Ascending aorta (tissue), 2 donors: ENCODE data around the gene NPFF. TPM values are rescaled to one million over a fixed set of nuclear protein-coding genes. Genes with fewer than 3 reads are reported as not detected.
"Not testable (repeated sequence)": the region's sequence is repeated elsewhere in the genome, so short reads cannot be mapped to it uniquely, and the experiment has no call there.

Experiments
- DNase-seq, 2 donors: peaks; one replicate each; pipeline ENCODE4 v3.0.0-alpha.2; 2019; ENCODE audit warnings: low spot score in 2 of 2
- H3K27ac ChIP-seq, 2 donors: fragments of 200-600 bp; sonication (generic); one replicate each; pipeline ENCODE4 v1.5.1; 2016 to 2017; ENCODE audit warnings: mild to moderate bottlenecking in 1 of 2
- H3K27me3 ChIP-seq: fragments of 200-600 bp; sonication (generic); one replicate; pipeline ENCODE4 v1.5.1; 2017
- H3K36me3 ChIP-seq, 2 donors: fragments of 200-600 bp; sonication (generic); one replicate each; pipeline ENCODE4 v1.5.1; 2016
- H3K4me1 ChIP-seq, 2 donors: fragments of 200-600 bp; sonication (generic); one replicate each; pipeline ENCODE4 v1.5.1; 2016 to 2017; ENCODE audit warnings: mild to moderate bottlenecking in 1 of 2
- H3K4me3 ChIP-seq, 2 donors: fragments of 200-600 bp; sonication (generic); one replicate each; pipeline ENCODE4 v1.5.1; 2016 to 2017; ENCODE audit warnings: mild to moderate bottlenecking in 1 of 2
- H3K9me3 ChIP-seq, 2 donors: fragments of 200-600 bp; sonication (generic); one replicate each; pipeline ENCODE4 v1.5.1; 2016
- intact Hi-C: fragments of 100-400 bp; cut with DNase I; formaldehyde crosslinking; loops from one replicate; pipeline ENCODE4 v1.15.1; 2023
- total RNA-seq: library from RNA; depleted of rRNA; stranded (reverse); fragments of >200 nt; gene quantifications from one replicate; pipeline ENCODE4 v1.1.0, GENCODE V29; 2016
- TF ChIP-seq, protein P1 (sequence below), 3 experiments: fragments of 200-600 bp in 2 of 3; fragments of 450-650 bp in 1 of 3; sonication (generic) in 2 of 3; IDR thresholded peaks; one replicate each; pipeline ENCODE4 v1.5.1; 2016 to 2019; ENCODE audit warnings: antibody characterized with exemption in 3 of 3, mild to moderate bottlenecking in 1 of 3, moderate library complexity in 1 of 3

Gene NPFF
- total RNA-seq, 1 donor from 2014 or later, result 2.8 TPM

DNA sequence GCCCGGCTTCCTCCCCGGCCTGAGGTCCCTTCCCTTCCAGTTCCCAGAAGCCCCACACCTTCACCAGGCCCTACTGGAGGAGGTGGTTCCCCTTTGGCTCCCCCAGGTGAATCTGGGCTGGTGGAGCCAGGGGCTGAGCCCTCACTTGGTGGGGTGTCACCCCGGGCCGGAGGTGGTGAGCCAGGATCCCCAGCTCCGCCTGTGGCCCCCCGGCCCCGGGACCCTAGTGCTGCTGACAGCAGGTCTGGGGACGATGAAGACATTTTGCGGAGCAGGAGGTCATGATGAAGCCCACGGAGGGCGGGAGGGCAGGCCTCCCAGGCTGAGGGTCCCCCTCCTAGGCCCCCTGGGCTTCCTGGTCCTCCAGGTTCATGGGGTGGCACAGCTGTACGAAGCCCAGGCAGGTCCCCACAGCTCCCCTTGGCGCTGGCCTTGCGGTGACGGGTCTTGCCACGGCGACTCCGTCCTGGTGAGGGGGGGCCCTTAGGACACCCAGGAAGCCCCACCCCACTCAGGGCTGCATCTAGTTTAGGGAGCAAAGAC, 24.6 kb downstream of the NPFF start:
- H3K27me3 ChIP-seq, result no peaks in the 10 kb centered on the region
- H3K27ac ChIP-seq, result peak overlapping the region in 1 of 2 donors; percentile 10
- TF ChIP-seq, protein P1, sequence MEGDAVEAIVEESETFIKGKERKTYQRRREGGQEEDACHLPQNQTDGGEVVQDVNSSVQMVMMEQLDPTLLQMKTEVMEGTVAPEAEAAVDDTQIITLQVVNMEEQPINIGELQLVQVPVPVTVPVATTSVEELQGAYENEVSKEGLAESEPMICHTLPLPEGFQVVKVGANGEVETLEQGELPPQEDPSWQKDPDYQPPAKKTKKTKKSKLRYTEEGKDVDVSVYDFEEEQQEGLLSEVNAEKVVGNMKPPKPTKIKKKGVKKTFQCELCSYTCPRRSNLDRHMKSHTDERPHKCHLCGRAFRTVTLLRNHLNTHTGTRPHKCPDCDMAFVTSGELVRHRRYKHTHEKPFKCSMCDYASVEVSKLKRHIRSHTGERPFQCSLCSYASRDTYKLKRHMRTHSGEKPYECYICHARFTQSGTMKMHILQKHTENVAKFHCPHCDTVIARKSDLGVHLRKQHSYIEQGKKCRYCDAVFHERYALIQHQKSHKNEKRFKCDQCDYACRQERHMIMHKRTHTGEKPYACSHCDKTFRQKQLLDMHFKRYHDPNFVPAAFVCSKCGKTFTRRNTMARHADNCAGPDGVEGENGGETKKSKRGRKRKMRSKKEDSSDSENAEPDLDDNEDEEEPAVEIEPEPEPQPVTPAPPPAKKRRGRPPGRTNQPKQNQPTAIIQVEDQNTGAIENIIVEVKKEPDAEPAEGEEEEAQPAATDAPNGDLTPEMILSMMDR (IDR thresholded peaks at IDR 0.05), result no peak
- DNase-seq, result peak in 1 of 2 donors; percentile 58
- intact Hi-C loops, result no loop called here
- no peak overlapping the region for H3K4me3 ChIP-seq
- H3K36me3 ChIP-seq, result peaks cover 85 to 92% of the 10 kb centered on the region in 2 donors
- H3K4me1 ChIP-seq, result no peaks in the 10 kb centered on the region
- H3K9me3 ChIP-seq, result no peaks in the 10 kb centered on the region

DNA sequence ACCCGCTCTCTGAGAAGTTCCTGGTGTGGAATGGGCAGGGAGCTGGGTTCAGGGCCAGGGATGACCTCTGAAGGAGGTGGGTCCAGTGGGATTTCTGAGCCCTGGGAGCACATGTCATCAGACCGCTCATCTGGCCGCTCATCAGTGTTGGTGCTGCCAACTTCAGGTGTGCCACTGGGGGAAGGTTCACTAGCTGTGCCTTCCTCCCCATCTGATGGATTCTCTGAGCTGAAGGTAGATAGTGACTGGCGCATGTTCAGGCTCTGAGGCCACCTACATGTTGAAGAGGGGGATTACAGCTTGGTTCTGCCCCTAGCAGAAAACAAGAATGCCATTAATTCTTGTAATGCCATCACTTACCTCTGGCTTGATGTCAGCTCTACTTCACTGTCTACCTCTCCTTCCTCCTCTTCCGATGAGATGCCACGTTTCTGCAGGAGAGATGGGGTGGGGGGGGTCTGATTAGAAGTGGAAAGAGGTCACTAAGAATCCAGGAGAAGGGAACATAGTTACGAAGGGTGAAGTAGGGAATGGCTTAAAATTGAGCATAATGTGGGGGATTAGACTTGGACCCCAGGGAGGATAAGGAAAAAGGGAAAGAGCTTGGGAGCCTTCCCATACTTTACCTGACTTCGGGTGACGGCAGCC, 25.2 kb downstream of the NPFF start:
- Histone ChIP-seq H3K4me1 (no peaks in the 10 kb centered on the region), H3K36me3 (peaks cover 85 to 91% of the 10 kb centered on the region in 2 donors), H3K27ac (peak overlapping the region; percentile 3 to 10), H3K27me3 (no peaks in the 10 kb centered on the region), H3K4me3 (no peak overlapping the region), H3K9me3 (no peaks in the 10 kb centered on the region)
- intact Hi-C loops, result no loop called here
- peak in 1 of 2 donors; percentile 19 for DNase-seq
- TF ChIP-seq, protein P1 (IDR thresholded peaks at IDR 0.05), result no peak

DNA sequence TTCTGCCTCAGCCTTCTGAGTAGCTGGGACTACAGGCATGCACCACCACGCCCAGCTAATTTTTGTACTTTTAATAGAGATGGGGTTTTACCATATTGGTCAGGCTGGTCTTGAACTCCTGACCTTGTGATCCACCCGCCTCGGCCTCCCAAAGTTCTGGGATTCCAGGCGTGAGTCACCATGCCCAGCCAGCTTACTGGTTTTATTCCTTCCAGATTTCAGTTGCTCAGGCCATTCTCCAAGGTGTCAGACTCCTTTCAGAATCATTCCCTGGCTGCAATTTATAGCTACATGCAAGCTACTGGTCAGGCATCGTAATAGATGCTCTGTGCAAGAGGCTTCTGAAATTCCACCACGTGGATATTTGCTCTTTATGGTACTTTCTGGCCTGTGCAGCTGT, 25.8 kb downstream of the NPFF start:
- peaks cover 83 to 91% of the 10 kb centered on the region in 2 donors for H3K36me3 ChIP-seq
- H3K9me3 ChIP-seq, H3K4me1 ChIP-seq, H3K27me3 ChIP-seq, H3K4me3 ChIP-seq, intact Hi-C loops: not testable (repeated sequence)
- peak in 1 of 2 donors; percentile 61 for DNase-seq
- peak overlapping the region; percentile 3 to 14 for H3K27ac ChIP-seq

DNA sequence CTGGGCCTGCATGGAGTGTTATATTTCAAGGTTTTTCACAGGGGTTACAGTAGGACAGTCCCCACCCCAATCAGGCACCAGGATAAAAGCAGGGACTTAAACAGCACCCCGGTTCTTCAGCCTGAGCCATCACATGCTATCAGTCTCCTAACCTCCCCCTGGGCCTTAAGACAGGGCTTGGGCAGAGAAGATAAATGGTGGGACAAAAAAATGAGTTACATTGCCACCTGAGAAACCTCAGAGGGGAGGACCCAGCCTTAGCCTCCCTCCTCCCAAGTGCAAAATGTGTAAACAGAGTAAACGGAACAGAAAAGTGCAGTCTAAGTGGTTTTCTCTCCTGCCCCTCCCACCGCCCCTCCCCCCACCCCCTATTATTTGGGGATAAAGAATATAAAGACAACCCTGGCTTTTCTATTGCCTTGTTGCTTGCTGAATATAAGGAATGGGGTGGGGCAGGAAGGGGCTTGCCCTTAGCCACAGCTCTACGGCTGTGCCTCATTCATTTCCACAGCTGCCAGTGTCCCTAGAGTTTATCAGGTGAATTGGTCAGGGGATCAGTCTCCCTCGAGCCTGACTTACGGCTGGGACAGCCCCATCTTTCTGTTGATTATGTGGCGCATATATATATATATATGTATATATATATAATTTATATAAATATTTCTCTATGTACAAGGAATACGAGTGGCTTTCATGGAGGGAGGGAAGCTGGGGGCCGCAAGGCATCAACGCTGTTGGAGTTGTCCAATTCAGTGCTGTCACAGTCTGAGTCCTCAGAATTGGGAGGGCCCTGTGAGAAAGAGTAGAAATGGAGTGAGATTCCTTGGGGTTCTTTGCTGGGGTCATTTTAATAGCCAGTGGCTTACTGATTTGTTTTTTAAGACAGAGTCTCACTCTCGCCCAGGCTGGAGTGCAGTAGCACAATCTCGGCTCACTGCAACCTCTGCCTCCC, 26.5 kb downstream of the NPFF start:
- intact Hi-C loops, result no loop called here
- Histone ChIP-seq H3K4me1 (no peaks in the 10 kb centered on the region), H3K27ac (peak overlapping the region in 1 of 2 donors; percentile 14), H3K36me3 (peaks cover 83 to 92% of the 10 kb centered on the region in 2 donors), H3K27me3 (no peaks in the 10 kb centered on the region), H3K4me3 (no peak overlapping the region), H3K9me3 (no peaks in the 10 kb centered on the region)
- peak in 1 of 2 donors; percentile 13 for DNase-seq
- TF ChIP-seq, protein P1 (IDR thresholded peaks at IDR 0.05), result no peak

DNA sequence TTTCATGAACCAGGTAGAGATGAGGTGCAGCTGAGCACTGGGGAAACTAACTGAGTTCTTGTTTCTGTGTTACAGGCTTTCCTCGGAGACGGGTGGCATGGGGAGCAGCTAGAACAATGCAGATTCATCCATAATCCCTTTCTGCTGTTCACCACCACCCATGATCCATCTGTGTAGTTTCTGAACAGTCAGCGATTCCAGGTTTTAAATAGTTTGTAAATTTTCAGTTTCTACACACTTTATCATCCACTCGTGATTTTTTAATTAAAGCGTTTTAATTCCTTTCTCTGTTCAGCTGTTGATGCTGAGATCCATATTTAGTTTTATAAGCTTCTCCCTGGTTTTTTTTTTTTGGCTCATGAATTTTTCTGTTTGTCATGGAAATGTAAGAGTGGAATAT, 28.0 kb downstream of the NPFF start:
- Histone ChIP-seq H3K27ac (peak overlapping the region; percentile 45 to 62), H3K9me3 (no peaks in the 10 kb centered on the region), H3K36me3 (peaks cover 85 to 92% of the 10 kb centered on the region in 2 donors), H3K4me3 (no peak overlapping the region), H3K4me1 (no peaks in the 10 kb centered on the region), H3K27me3 (no peaks in the 10 kb centered on the region)
- intact Hi-C loops, result loop anchor here (2.0 kb wide), 1 partner anchor 29 kb away; no protein-coding TSS in a partner anchor
- no peak for DNase-seq
- TF ChIP-seq, protein P1 (IDR thresholded peaks at IDR 0.05), result no peak
